Mesothelial cell of epicardium (in vitro differentiated cells): ENCODE results near the gene FN3K. TPM values are rescaled to one million over a fixed set of nuclear protein-coding genes. Genes with fewer than 3 reads are reported as not detected.

ENCODE experiments used
- DNase-seq, 2 experiments: peaks; one replicate each; pipeline ENCODE4 v3.0.0; 2021; ENCODE audit warnings: low spot score in 2 of 2; ENCODE audit not compliant: unreplicated experiment in 2 of 2
- H3K27ac Mint-ChIP-seq: 2 replicates; pipeline ENCODE4 v1.8.0; 2021; ENCODE audit warnings: mixed read lengths
- H3K27me3 Mint-ChIP-seq: 2 replicates; pipeline ENCODE4 v1.8.0; 2021; ENCODE audit warnings: low read depth, mixed read lengths
- H3K36me3 Mint-ChIP-seq: 2 replicates; pipeline ENCODE4 v1.8.0; 2021; ENCODE audit warnings: mixed read lengths
- H3K4me1 Mint-ChIP-seq: 2 replicates; pipeline ENCODE4 v1.8.0; 2021; ENCODE audit warnings: mixed read lengths
- H3K4me3 Mint-ChIP-seq: 2 replicates; pipeline ENCODE4 v1.8.0; 2021; ENCODE audit warnings: mild to moderate bottlenecking, moderate library complexity, mixed read lengths
- H3K9me3 Mint-ChIP-seq: 2 replicates; pipeline ENCODE4 v1.8.0; 2021; ENCODE audit warnings: mixed read lengths
- CTCF ChIP-seq: fragments of 200-600 bp; sonication (generic); IDR thresholded peaks from one replicate; pipeline ENCODE4 v1.5.0; 2021; ENCODE audit warnings: antibody characterized with exemption; ENCODE audit not compliant: unreplicated experiment
- total RNA-seq: library from RNA; stranded (reverse); gene quantifications from 3 replicates; pipeline ENCODE4 v1.2.1, GENCODE V29; 2021

Gene FN3K
- total RNA-seq, 1 donor from 2014 or later, result 33.0 TPM

- Mint-ChIP-seq H3K36me3 (peaks cover 19% of the 10 kb centered on the region), H3K4me3 (no peak overlapping the region), H3K9me3 (peaks cover 10% of the 10 kb centered on the region), H3K27ac (no peak overlapping the region), H3K4me1 (peaks cover 15% of the 10 kb centered on the region), H3K27me3 (peaks cover under 1% of the 10 kb centered on the region)
- no peak for DNase-seq
- TF ChIP-seq CTCF, result no peak
These were observed 44.5 kb upstream of the FN3K start for GRCh38 chr17:82690786-82691489.

GRCh38 chr17:82691714-82692113 is 43.7 kb upstream of the FN3K start:
- peaks cover 11% of the 10 kb centered on the region for H3K4me1 Mint-ChIP-seq
- peaks cover 7% of the 10 kb centered on the region for H3K27me3 Mint-ChIP-seq
- TF ChIP-seq CTCF, result no peak
- H3K4me3 Mint-ChIP-seq, result no peak overlapping the region
- peaks cover 23% of the 10 kb centered on the region for H3K36me3 Mint-ChIP-seq
- H3K27ac Mint-ChIP-seq, result no peak overlapping the region
- peaks cover 10% of the 10 kb centered on the region for H3K9me3 Mint-ChIP-seq
- no peak for DNase-seq

- no peak for TF ChIP-seq CTCF
- Mint-ChIP-seq H3K27ac (no peak overlapping the region), H3K4me1 (peaks cover 11% of the 10 kb centered on the region), H3K9me3 (peaks cover 10% of the 10 kb centered on the region), H3K36me3 (peaks cover 23% of the 10 kb centered on the region), H3K4me3 (no peak overlapping the region), H3K27me3 (peaks cover 12% of the 10 kb centered on the region)
- DNase-seq, result no peak
These were observed 43.1 kb upstream of the FN3K start for GRCh38 chr17:82692268-82692667.

- DNase-seq, result no peak
- no peak overlapping the region for H3K27ac Mint-ChIP-seq
- peaks cover 9% of the 10 kb centered on the region for H3K4me1 Mint-ChIP-seq
- peaks cover 14% of the 10 kb centered on the region for H3K27me3 Mint-ChIP-seq
- TF ChIP-seq CTCF, result no peak
- H3K4me3 Mint-ChIP-seq, result no peak overlapping the region
- peaks cover 23% of the 10 kb centered on the region for H3K36me3 Mint-ChIP-seq
- peaks cover 10% of the 10 kb centered on the region for H3K9me3 Mint-ChIP-seq
These were observed 42.1 kb upstream of the FN3K start for GRCh38 chr17:82693168-82693867.

GRCh38 chr17:82694647-82695046 is 40.8 kb upstream of the FN3K start:
- TF ChIP-seq CTCF, result no peak
- H3K36me3 Mint-ChIP-seq, result peaks cover 23% of the 10 kb centered on the region
- H3K27ac Mint-ChIP-seq, result no peak overlapping the region
- H3K4me1 Mint-ChIP-seq, result peaks cover 13% of the 10 kb centered on the region
- H3K4me3 Mint-ChIP-seq, result peak overlapping the region; percentile 14
- DNase-seq, result no peak
- H3K27me3 Mint-ChIP-seq, result peaks cover 16% of the 10 kb centered on the region
- peaks cover 10% of the 10 kb centered on the region for H3K9me3 Mint-ChIP-seq
